A549 (cell line): Measurements from ENCODE around the gene ABCB9. TPM values are rescaled to one million over a fixed set of nuclear protein-coding genes. Genes with fewer than 3 reads are reported as not detected.

Source experiments
- ATAC-seq, 2 experiments: fragments of 200-7000 bp in 1 of 2; fragments of >200 bp in 1 of 2; cut with Nextera tagmentation in 1 of 2; cut with Tn5 transposase in 1 of 2; 3 replicates each; pipeline versions ENCODE4 v1.8.0 to v1.9.1; 2018 to 2020; ENCODE audit warnings: mild to moderate bottlenecking in 1 of 2, moderate library complexity in 1 of 2
- CTCF ChIA-PET: fragments of 300-600 bp; sonication (Branson Sonifier 250); formaldehyde crosslinking; extraction: SDS; loops from one replicate; lab custom pipeline; 2021; ENCODE audit warnings: antibody characterized with exemption, inconsistent platforms; lab: Yijun Ruan, JAX
- POLR2A ChIA-PET: fragments of 350-600 bp; formaldehyde crosslinking; extraction: SDS; loops from one replicate; lab custom pipeline; 2021; ENCODE audit warnings: antibody characterized with exemption, inconsistent platforms; lab: Yijun Ruan, JAX
- DNase-seq, 2 experiments: peaks; one replicate each; pipeline versions ENCODE4 v3.0.0 to v3.0.0-alpha.2; 2011 to 2016; ENCODE audit warnings: low read depth in 1 of 2, low spot score in 1 of 2
- FAIRE-seq: peaks from 2 replicates; lab custom pipeline; 2011; peaks lifted over from hg19 to GRCh38; lab: Jason Lieb, UNC
- H3K27ac ChIP-seq, 2 experiments: fragments of >200 bp; sonication (Bioruptor Twin); formaldehyde crosslinking; 3 replicates each; pipeline ENCODE4 v1.5.1; 2016 to 2017
- H3K4me1 ChIP-seq: fragments of >200 bp; sonication (Bioruptor Twin); formaldehyde crosslinking; 3 replicates; pipeline ENCODE4 v1.6.1; 2016
- H3K4me2 ChIP-seq: fragments of >200 bp; sonication (Bioruptor Twin); formaldehyde crosslinking; 3 replicates; pipeline ENCODE4 v1.6.1; 2016
- H3K4me3 ChIP-seq: fragments of >200 bp; sonication (Bioruptor Twin); formaldehyde crosslinking; 3 replicates; pipeline ENCODE4 v1.5.1; 2016
- H3K9me3 ChIP-seq: fragments of >200 bp; sonication (Bioruptor Twin); formaldehyde crosslinking; 3 replicates; pipeline ENCODE4 v1.6.1; 2016
- BCL3 ChIP-seq: fragments of >200 bp; sonication (Bioruptor Twin); formaldehyde crosslinking; IDR thresholded peaks from 3 replicates; pipeline ENCODE4 v1.6.1; 2016
- CBX8 ChIP-seq: fragments of 200-600 bp; sonication (generic); IDR thresholded peaks from 2 replicates; pipeline ENCODE4 v1.6.1; 2016
- CHD2 ChIP-seq: fragments of 150-350 bp; IDR thresholded peaks from 2 replicates; pipeline ENCODE4 v1.6.1; 2014; ENCODE audit warnings: low read length; ENCODE audit not compliant: partially characterized antibody
- CHD4 ChIP-seq: fragments of 200-600 bp; sonication (generic); IDR thresholded peaks from 2 replicates; pipeline ENCODE4 v1.6.1; 2016; ENCODE audit warnings: antibody characterized with exemption, mild to moderate bottlenecking, borderline replicate concordance
- ESRRA ChIP-seq: fragments of 150-350 bp; IDR thresholded peaks from 2 replicates; pipeline ENCODE4 v1.6.1; 2014; ENCODE audit warnings: mild to moderate bottlenecking, low read length, borderline replicate concordance
- FOSB ChIP-seq: fragments of 250-450 bp; sonication (Bioruptor Pico); IDR thresholded peaks from 2 replicates; pipeline ENCODE4 v1.5.0; 2020; ENCODE audit warnings: mild to moderate bottlenecking, moderate library complexity
- FOSL2 ChIP-seq, 2 experiments: fragments of 450-650 bp in 1 of 2; fragments of >200 bp in 1 of 2; sonication (Bioruptor Twin) in 1 of 2; formaldehyde crosslinking; IDR thresholded peaks; 2 replicates each; pipeline versions ENCODE4 v1.5.0 to v1.6.1; 2016 to 2020; ENCODE audit warnings: mild to moderate bottlenecking in 1 of 2, moderate library complexity in 1 of 2
- HOXB13 ChIP-seq: fragments of 250-450 bp; sonication (Bioruptor Pico); IDR thresholded peaks from 2 replicates; pipeline ENCODE4 v1.5.0; 2020; ENCODE audit warnings: low read depth, mild to moderate bottlenecking, moderate library complexity
- HOXB5 ChIP-seq: fragments of 250-450 bp; sonication (Bioruptor Pico); IDR thresholded peaks from 2 replicates; pipeline ENCODE4 v1.5.0; 2020; ENCODE audit warnings: mild to moderate bottlenecking, moderate library complexity
- JUN ChIP-seq, 2 experiments: fragments of >200 bp; sonication (Bioruptor Twin); formaldehyde crosslinking; IDR thresholded peaks; 2 replicates in 1 of 2; 3 replicates in 1 of 2; pipeline ENCODE4 v1.6.1; 2016 to 2017
- NPAS2 ChIP-seq: fragments of 250-450 bp; sonication (Bioruptor Pico); IDR thresholded peaks from 2 replicates; pipeline ENCODE4 v1.8.0; 2022; ENCODE audit warnings: mild to moderate bottlenecking, moderate library complexity, borderline replicate concordance
- PBX3 ChIP-seq: IDR thresholded peaks from 2 replicates; pipeline ENCODE4 v1.6.1; 2012
- RARB ChIP-seq: fragments of 250-450 bp; sonication (Bioruptor Pico); IDR thresholded peaks from 2 replicates; pipeline ENCODE4 v1.8.0; 2021; ENCODE audit warnings: mild to moderate bottlenecking, moderate library complexity
- RCOR1 ChIP-seq: fragments of 150-350 bp; IDR thresholded peaks from 2 replicates; pipeline ENCODE4 v1.6.1; 2014; ENCODE audit warnings: antibody characterized with exemption, low read length, low read depth
- REST ChIP-seq: fragments of 200-600 bp; sonication (generic); IDR thresholded peaks from 2 replicates; pipeline ENCODE4 v1.6.1; 2016; ENCODE audit warnings: antibody characterized with exemption, mild to moderate bottlenecking, moderate library complexity
- WGBS: methylation state at CpG from one replicate; pipeline ENCODE4 v1.1.6; 2017; ENCODE audit errors: missing lambda C conversion rate; 5-methylcytosine and 5-hydroxymethylcytosine counted together
- polyA plus RNA-seq, 4 experiments: library from polyadenylated mRNA; depleted of rRNA in 3 of 4; stranded (reverse); fragments of >200 nt; fragmentation: RNase III in 1 of 4; extraction: RNeasy Plus Mini Kit Qiagen cat#74134 plus additional on column Dnase treatment in 1 of 4; gene quantifications; 2 replicates in 3 of 4; 3 replicates in 1 of 4; pipeline ENCODE4 v1.2.3, GENCODE V29; 2011 to 2017

The ABCB9 gene
- polyA plus RNA-seq, 2 of the 4 experiments (the other 2 are of a cell fraction), result 2.7 to 5.0 TPM

GRCh38 chr12:122958198-122958888 lies 7.9 kb downstream of the ABCB9 start:
- Histone ChIP-seq H3K27ac (no peak overlapping the region), H3K4me2 (no peak overlapping the region), H3K4me1 (0 out of 3 replicates have a peak, but pooled peaks cover 4% of the 10 kb centered on the region), H3K4me3 (no peak overlapping the region), H3K9me3 (no peaks in the 10 kb centered on the region)
- ChIA-PET CTCF (interaction anchor here (0.9 to 25.9 kb wide), 5 partner anchors 82 to 280 kb away, joined by 3 to 522 read pairs (median 3); no protein-coding TSS in a partner anchor), POLR2A (no interaction called here)
- no peak for DNase-seq
- 90% methylated on average over 5 of the region's 5 CpGs for WGBS
- FAIRE-seq, result no peak
- TF ChIP-seq RCOR1, result no peak
- TF ChIP-seq ESRRA, result no peak
- TF ChIP-seq PBX3, result no peak
- no peak for TF ChIP-seq HOXB13
- TF ChIP-seq NPAS2 (CRISPR knock-in tag), result no peak
- TF ChIP-seq CHD2, result no peak
- no peak for TF ChIP-seq CHD4
- TF ChIP-seq FOSL2 (IDR thresholded peaks at IDR 0.05), result no peak
- no peak for TF ChIP-seq FOSL2 (CRISPR knock-in tag; IDR thresholded peaks at IDR 0.05)
- no peak for TF ChIP-seq RARB (CRISPR knock-in tag)
- no peak for TF ChIP-seq HOXB5 (CRISPR knock-in tag)
- no peak for TF ChIP-seq CBX8
- TF ChIP-seq JUN (IDR thresholded peaks at IDR 0.05), result no peak
- TF ChIP-seq BCL3, result no peak
- no peak for TF ChIP-seq FOSB
- TF ChIP-seq, all 56 proteins: peak for 0
- ATAC-seq, result no peak

- CTCF ChIA-PET, result interaction anchor here (0.9 to 25.9 kb wide), 9 partner anchors 8 to 318 kb away, joined by 3 to 522 read pairs (median 7); partner anchors contain the start of gene ABCB9
- 83% methylated on average over 2 of the region's 2 CpGs for WGBS
- FAIRE-seq, result no peak
These were observed 10.2 kb downstream of the ABCB9 start for GRCh38 chr12:122956035-122956434.

More at GRCh38 chr12:122956035-122956434, 10.2 kb downstream of the ABCB9 start:
- no peak for DNase-seq
- Histone ChIP-seq H3K9me3 (no peaks in the 10 kb centered on the region), H3K4me3 (no peak overlapping the region), H3K4me1 (peaks cover 11% of the 10 kb centered on the region), H3K4me2 (no peak overlapping the region), H3K27ac (no peak overlapping the region)
- TF ChIP-seq REST (peak; percentile 40), JUN (IDR thresholded peaks at IDR 0.05) (no peak)
- ATAC-seq, result no peak
- POLR2A ChIA-PET, result no interaction called here
